NCI-H1417 treated with DMSO at 0.1 percent for 48 hours (cell line): ENCODE measurements around the gene AUP1.
"Not testable (repeated sequence)": the region's sequence is repeated elsewhere in the genome, so short reads cannot be mapped to it uniquely, and the experiment has no call there.

Experiments
- DNase-seq: peaks from one replicate; lab custom pipeline; 2025; lab: John Stamatoyannopoulos, UW

Gene AUP1

GRCh38 chr2:74529357-74530238, at the start of gene AUP1, which contains the start of gene HTRA2:
TSS of gene AUP1 (minus strand) at chr2:74529706. CDS start at chr2:74529629, 77 bp downstream.
TSS of gene HTRA2 (plus strand) at chr2:74529933. CDS start at chr2:74530007, 74 bp downstream.
- peak; percentile 84 for DNase-seq

- DNase-seq = no peak
These were observed 48.9 kb upstream of the AUP1 start for GRCh38 chr2:74578408-74578807.

- DNase-seq = no peak
These were observed 47.9 kb upstream of the AUP1 start for GRCh38 chr2:74577448-74577847.

GRCh38 chr2:74576863-74577229, 47.3 kb upstream of the AUP1 start:
- no peak for DNase-seq

- DNase-seq = no peak
These were observed 46.8 kb upstream of the AUP1 start for GRCh38 chr2:74576211-74576862.

- DNase-seq = no peak
These were observed 45.8 kb upstream of the AUP1 start for GRCh38 chr2:74575320-74575719.

GRCh38 chr2:74573747-74574562, 44.4 kb upstream of the AUP1 start:
- no peak for DNase-seq

- no peak for DNase-seq
These were observed 42.8 kb upstream of the AUP1 start for GRCh38 chr2:74572178-74572925.

- DNase-seq = no peak
These were observed 41.6 kb upstream of the AUP1 start for GRCh38 chr2:74571058-74571457.

GRCh38 chr2:74569686-74570085, 40.2 kb upstream of the AUP1 start:
- no peak for DNase-seq

GRCh38 chr2:74567881-74568280, 38.4 kb upstream of the AUP1 start:
- DNase-seq = no peak

GRCh38 chr2:74566754-74567085, 37.2 kb upstream of the AUP1 start:
- DNase-seq = no peak

GRCh38 chr2:74566076-74566753, 36.7 kb upstream of the AUP1 start:
- no peak for DNase-seq

- no peak for DNase-seq
These were observed 34.7 kb upstream of the AUP1 start for GRCh38 chr2:74564222-74564621.

- DNase-seq = no peak
These were observed 32.7 kb upstream of the AUP1 start for GRCh38 chr2:74562126-74562775.

- DNase-seq = not testable (repeated sequence)
These were observed 31.5 kb upstream of the AUP1 start for GRCh38 chr2:74561022-74561421.

- no peak for DNase-seq
These were observed 31.1 kb upstream of the AUP1 start for GRCh38 chr2:74560591-74560990.

GRCh38 chr2:74559912-74560311, 30.4 kb upstream of the AUP1 start:
- no peak for DNase-seq

GRCh38 chr2:74558284-74559230, 29.1 kb upstream of the AUP1 start:
- no peak for DNase-seq
